Testis (tissue), 2 donors: ENCODE measurements around the gene PLEKHF1.

Source experiments
- POLR2A ChIP-seq: fragments of 450-650 bp; IDR thresholded peaks from one replicate; pipeline ENCODE4 v1.6.1; 2017; ENCODE audit warnings: antibody characterized with exemption, mild to moderate bottlenecking, moderate library complexity
- TF ChIP-seq, protein P1 (sequence below), 3 experiments: fragments of 450-650 bp in 2 of 3; fragments of 200-600 bp in 1 of 3; sonication (generic) in 1 of 3; IDR thresholded peaks; one replicate each; pipeline ENCODE4 v1.5.1; 2016 to 2019; ENCODE audit warnings: antibody characterized with exemption in 3 of 3, mild to moderate bottlenecking in 2 of 3, moderate library complexity in 1 of 3

GRCh38 chr19:29641597-29641996, 23.7 kb upstream of the PLEKHF1 start:
- TF ChIP-seq, protein P1, sequence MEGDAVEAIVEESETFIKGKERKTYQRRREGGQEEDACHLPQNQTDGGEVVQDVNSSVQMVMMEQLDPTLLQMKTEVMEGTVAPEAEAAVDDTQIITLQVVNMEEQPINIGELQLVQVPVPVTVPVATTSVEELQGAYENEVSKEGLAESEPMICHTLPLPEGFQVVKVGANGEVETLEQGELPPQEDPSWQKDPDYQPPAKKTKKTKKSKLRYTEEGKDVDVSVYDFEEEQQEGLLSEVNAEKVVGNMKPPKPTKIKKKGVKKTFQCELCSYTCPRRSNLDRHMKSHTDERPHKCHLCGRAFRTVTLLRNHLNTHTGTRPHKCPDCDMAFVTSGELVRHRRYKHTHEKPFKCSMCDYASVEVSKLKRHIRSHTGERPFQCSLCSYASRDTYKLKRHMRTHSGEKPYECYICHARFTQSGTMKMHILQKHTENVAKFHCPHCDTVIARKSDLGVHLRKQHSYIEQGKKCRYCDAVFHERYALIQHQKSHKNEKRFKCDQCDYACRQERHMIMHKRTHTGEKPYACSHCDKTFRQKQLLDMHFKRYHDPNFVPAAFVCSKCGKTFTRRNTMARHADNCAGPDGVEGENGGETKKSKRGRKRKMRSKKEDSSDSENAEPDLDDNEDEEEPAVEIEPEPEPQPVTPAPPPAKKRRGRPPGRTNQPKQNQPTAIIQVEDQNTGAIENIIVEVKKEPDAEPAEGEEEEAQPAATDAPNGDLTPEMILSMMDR (IDR thresholded peaks at IDR 0.05) = no peak
- TF ChIP-seq POLR2A = no peak
